PC-3 (cell line): Measurements from ENCODE around the gene SETDB1. TPM values are rescaled to one million over a fixed set of nuclear protein-coding genes. Genes with fewer than 3 reads are reported as not detected.

Experiments used
- ATAC-seq: fragments of 200-7000 bp; cut with Tn5 transposase; 2 replicates; pipeline ENCODE4 v1.9.1; 2020; ENCODE audit warnings: mild to moderate bottlenecking, moderate library complexity
- BruUV-seq: library from RNA; stranded (reverse); fragments of 400-500 nt; replicated peaks from 2 replicates; lab custom pipeline; 2021; lab: Mats Ljungman, UMichigan
- CTCF ChIA-PET: fragments of 300-600 bp; sonication (Branson Sonifier 250); formaldehyde crosslinking; loops from one replicate; lab custom pipeline; 2022; ENCODE audit warnings: antibody characterized with exemption; lab: Charles Lee
- POLR2A ChIA-PET: fragments of 300-600 bp; sonication (Branson Sonifier 250); formaldehyde crosslinking; loops from one replicate; lab custom pipeline; 2022; ENCODE audit warnings: antibody characterized with exemption; ENCODE audit not compliant: unreplicated experiment; lab: Charles Lee
- DNase-seq: peaks from one replicate; pipeline ENCODE4 v3.0.0-alpha.2; 2015
- H2AFZ ChIP-seq: fragments of 300-600 bp; sonication (generic); 2 replicates; pipeline ENCODE4 v1.6.0; 2016; ENCODE audit warnings: antibody characterized with exemption, low read length
- H3F3A ChIP-seq: fragments of 300-600 bp; sonication (generic); one replicate; pipeline ENCODE4 v1.6.0; 2017; ENCODE audit warnings: antibody characterized with exemption, low read length, control low read depth, mild to moderate bottlenecking; ENCODE audit not compliant: unreplicated experiment
- H3K27ac ChIP-seq: fragments of 300-600 bp; sonication (generic); 2 replicates; pipeline ENCODE4 v1.5.1; 2016; ENCODE audit warnings: mild to moderate bottlenecking, low read length
- H3K27me3 ChIP-seq: fragments of 300-600 bp; sonication (generic); 2 replicates; pipeline ENCODE4 v1.6.1; 2016; ENCODE audit warnings: low read length, mixed read lengths
- H3K36me3 ChIP-seq: fragments of 300-600 bp; sonication (generic); 2 replicates; pipeline ENCODE4 v1.6.1; 2016; ENCODE audit warnings: low read depth, mixed run types, low read length, mixed read lengths
- H3K4me1 ChIP-seq: fragments of 300-600 bp; sonication (generic); 2 replicates; pipeline ENCODE4 v1.5.1; 2016; ENCODE audit warnings: low read length; ENCODE audit not compliant: insufficient read depth
- H3K4me2 ChIP-seq: fragments of 300-600 bp; sonication (generic); 2 replicates; pipeline ENCODE4 v1.6.0; 2016; ENCODE audit warnings: low read length
- H3K4me3 ChIP-seq: fragments of 300-600 bp; sonication (generic); 2 replicates; pipeline ENCODE4 v1.5.1; 2016; ENCODE audit warnings: mild to moderate bottlenecking, low read length, mixed read lengths
- H3K79me2 ChIP-seq: fragments of 300-600 bp; sonication (generic); 2 replicates; pipeline ENCODE4 v1.6.1; 2017; ENCODE audit warnings: low read length, mixed read lengths
- H3K9ac ChIP-seq: fragments of 300-600 bp; sonication (generic); 2 replicates; pipeline ENCODE4 v1.6.0; 2016; ENCODE audit warnings: mild to moderate bottlenecking, low read length
- H3K9me2 ChIP-seq: fragments of 300-600 bp; sonication (generic); replicated peaks from 2 replicates; pipeline ENCODE4 v1.6.1; 2016; ENCODE audit warnings: mixed run types, low read length, mixed read lengths
- H3K9me3 ChIP-seq: fragments of 300-600 bp; sonication (generic); 2 replicates; pipeline ENCODE4 v1.6.1; 2016; ENCODE audit warnings: low read length, mixed read lengths
- H4K20me1 ChIP-seq: fragments of 300-600 bp; sonication (generic); 2 replicates; pipeline ENCODE4 v1.6.1; 2016; ENCODE audit warnings: low read length, mixed read lengths
- CTCF ChIP-seq: fragments of 300-600 bp; sonication (generic); conservative IDR thresholded peaks from 2 replicates; pipeline ENCODE4 v1.5.1; 2017; ENCODE audit warnings: antibody characterized with exemption, low read depth, mild to moderate bottlenecking, low read length
- EZH2 ChIP-seq: fragments of 300-600 bp; sonication (generic); IDR thresholded peaks from one replicate; pipeline ENCODE4 v1.6.1; 2017; ENCODE audit warnings: antibody characterized with exemption, mild to moderate bottlenecking, low read length; ENCODE audit not compliant: unreplicated experiment
- EZH2phosphoT487 ChIP-seq: fragments of 300-600 bp; sonication (generic); IDR thresholded peaks from 2 replicates; pipeline ENCODE4 v1.6.1; 2018; ENCODE audit warnings: mild to moderate bottlenecking, antibody characterized with exemption, low read length, borderline replicate concordance
- intact Hi-C: fragments of 100-400 bp; cut with micrococcal nuclease; formaldehyde crosslinking; loops from 2 replicates; pipeline ENCODE4 v1.9.0; 2023
- total RNA-seq: library from RNA; depleted of rRNA; stranded (reverse); fragments of >200 nt; gene quantifications from 2 replicates; pipeline ENCODE4 v1.2.3, GENCODE V29; 2014

The SETDB1 gene
- total RNA-seq, 1 experiment from 2014 or later = 42.4 TPM

- Histone ChIP-seq H3K4me2 (no peak within 1 kb of the TSS), H3K9ac (no peak within 1 kb of the TSS), H4K20me1 (no peaks in the 10 kb centered on the region), H3K9me2 (no peaks in the 10 kb centered on the region), H2AFZ (no peak within 1 kb of the TSS), H3K9me3 (no peaks in the 10 kb centered on the region), H3F3A (no peaks in the 10 kb centered on the region), H3K27me3 (no peaks in the 10 kb centered on the region), H3K4me3 (no peak within 1 kb of the TSS), H3K4me1 (0 out of 2 replicates have a peak, but pooled peaks cover 4% of the 10 kb centered on the region), H3K27ac (no peak within 1 kb of the TSS), H3K36me3 (no peaks in the 10 kb centered on the region), H3K79me2 (no peaks in the 10 kb centered on the region)
- intact Hi-C loops = no loop called here
- CTCF ChIA-PET = no interaction called here
- no peak for TF ChIP-seq CTCF
- TF ChIP-seq EZH2 = no peak
- no peak for TF ChIP-seq EZH2phosphoT487
- ATAC-seq (no peak), DNase-seq (peak; percentile 20)
- POLR2A ChIA-PET = no interaction called here
- BruUV-seq = no TSS peak
Measured at GRCh38 chr1:150887018-150887417, 39.1 kb upstream of the SETDB1 start, which contains the start of gene CTXND2. CTXND2 (plus strand) TSS chr1:150887136; CDS start chr1:150912315, 25,179 bp downstream.

- H3K4me2 ChIP-seq = no peak overlapping the region
- ChIA-PET POLR2A (no interaction called here), CTCF (no interaction called here)
- DNase-seq = no peak
- no peaks in the 10 kb centered on the region for H3K79me2 ChIP-seq
- TF ChIP-seq EZH2phosphoT487 = no peak
- no peak for TF ChIP-seq EZH2
- no peak for TF ChIP-seq CTCF
- 0 out of 2 replicates have a peak, but pooled peaks cover 4% of the 10 kb centered on the region for H3K4me1 ChIP-seq
- H2AFZ ChIP-seq = no peak overlapping the region
- no peaks in the 10 kb centered on the region for H3K27me3 ChIP-seq
- no peak overlapping the region for H3K27ac ChIP-seq
- H3K36me3 ChIP-seq = no peaks in the 10 kb centered on the region
- no peaks in the 10 kb centered on the region for H4K20me1 ChIP-seq
- intact Hi-C loops = no loop called here
- no peak for ATAC-seq
- no peak overlapping the region for H3K4me3 ChIP-seq
- no peaks in the 10 kb centered on the region for H3K9me2 ChIP-seq
- no TSS peak for BruUV-seq
- no peaks in the 10 kb centered on the region for H3K9me3 ChIP-seq
- no peak overlapping the region for H3K9ac ChIP-seq
- H3F3A ChIP-seq = no peaks in the 10 kb centered on the region
Measured at GRCh38 chr1:150888727-150889126, 37.4 kb upstream of the SETDB1 start.

GRCh38 chr1:150890033-150890416, 36.1 kb upstream of the SETDB1 start:
- no peak for ATAC-seq
- H3K9me2 ChIP-seq = no peaks in the 10 kb centered on the region
- intact Hi-C loops = no loop called here
- H3K4me1 ChIP-seq = peaks cover 4% of the 10 kb centered on the region; the same call in 1 of the 2 replicates
- H3K27ac ChIP-seq = no peak overlapping the region
- no peak overlapping the region for H3K4me2 ChIP-seq
- no TSS peak for BruUV-seq
- TF ChIP-seq EZH2 (no peak), CTCF (no peak), EZH2phosphoT487 (no peak)
- no peak overlapping the region for H3K4me3 ChIP-seq
- ChIA-PET POLR2A (no interaction called here), CTCF (no interaction called here)
- no peaks in the 10 kb centered on the region for H4K20me1 ChIP-seq
- H3K27me3 ChIP-seq = no peaks in the 10 kb centered on the region
- H3K79me2 ChIP-seq = no peaks in the 10 kb centered on the region
- DNase-seq = no peak
- H3K9me3 ChIP-seq = no peaks in the 10 kb centered on the region
- H3F3A ChIP-seq = no peaks in the 10 kb centered on the region
- H3K36me3 ChIP-seq = no peaks in the 10 kb centered on the region
- no peak overlapping the region for H2AFZ ChIP-seq
- H3K9ac ChIP-seq = no peak overlapping the region
